Stomach (tissue), 4 donors: Measurements from ENCODE around the gene NCKAP5.

Experiments used
- EP300 ChIP-seq: sonication (generic); formaldehyde crosslinking; IDR thresholded peaks from one replicate; pipeline ENCODE4 v1.6.1; 2017; ENCODE audit warnings: antibody characterized with exemption
- POLR2AphosphoS5 ChIP-seq, 3 donors: sonication (generic); formaldehyde crosslinking; IDR thresholded peaks; one replicate each; pipeline ENCODE4 v1.6.1; 2016; ENCODE audit warnings: antibody characterized with exemption in 3 of 3
- TF ChIP-seq, protein P1 (sequence below), 7 experiments: fragments of 450-650 bp in 4 of 7; fragments of 200-600 bp in 3 of 7; sonication (generic) in 3 of 7; IDR thresholded peaks; one replicate each; pipeline ENCODE4 v1.5.1; 2016 to 2019; ENCODE audit warnings: antibody characterized with exemption in 7 of 7, control low read depth in 2 of 7, mild to moderate bottlenecking in 1 of 7

DNA sequence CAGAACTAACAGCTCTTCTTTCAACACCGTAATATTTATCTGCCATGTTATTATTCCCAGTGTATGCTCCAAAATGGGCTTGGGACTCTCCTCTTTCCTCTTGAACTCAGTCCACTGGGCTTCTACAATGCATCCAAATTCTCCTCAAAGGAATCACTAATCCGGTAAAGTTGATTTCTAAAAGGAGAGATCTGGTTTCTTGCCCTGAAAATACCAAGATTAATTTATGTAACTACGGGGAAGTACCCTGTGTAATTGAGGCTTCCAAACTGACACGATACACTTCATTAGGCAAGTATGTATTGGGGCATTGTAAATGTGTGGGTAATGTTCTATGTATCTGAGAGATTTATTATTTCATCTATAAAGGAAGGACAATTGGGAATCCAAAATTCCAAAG is 5.7 kb downstream of the NCKAP5 start:
- no peak for TF ChIP-seq POLR2AphosphoS5 (IDR thresholded peaks at IDR 0.05)
- TF ChIP-seq, protein P1, sequence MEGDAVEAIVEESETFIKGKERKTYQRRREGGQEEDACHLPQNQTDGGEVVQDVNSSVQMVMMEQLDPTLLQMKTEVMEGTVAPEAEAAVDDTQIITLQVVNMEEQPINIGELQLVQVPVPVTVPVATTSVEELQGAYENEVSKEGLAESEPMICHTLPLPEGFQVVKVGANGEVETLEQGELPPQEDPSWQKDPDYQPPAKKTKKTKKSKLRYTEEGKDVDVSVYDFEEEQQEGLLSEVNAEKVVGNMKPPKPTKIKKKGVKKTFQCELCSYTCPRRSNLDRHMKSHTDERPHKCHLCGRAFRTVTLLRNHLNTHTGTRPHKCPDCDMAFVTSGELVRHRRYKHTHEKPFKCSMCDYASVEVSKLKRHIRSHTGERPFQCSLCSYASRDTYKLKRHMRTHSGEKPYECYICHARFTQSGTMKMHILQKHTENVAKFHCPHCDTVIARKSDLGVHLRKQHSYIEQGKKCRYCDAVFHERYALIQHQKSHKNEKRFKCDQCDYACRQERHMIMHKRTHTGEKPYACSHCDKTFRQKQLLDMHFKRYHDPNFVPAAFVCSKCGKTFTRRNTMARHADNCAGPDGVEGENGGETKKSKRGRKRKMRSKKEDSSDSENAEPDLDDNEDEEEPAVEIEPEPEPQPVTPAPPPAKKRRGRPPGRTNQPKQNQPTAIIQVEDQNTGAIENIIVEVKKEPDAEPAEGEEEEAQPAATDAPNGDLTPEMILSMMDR (IDR thresholded peaks at IDR 0.05): no peak
- no peak for TF ChIP-seq EP300
